ENCODE data around the gene NRCAM.

The NRCAM gene

DNA sequence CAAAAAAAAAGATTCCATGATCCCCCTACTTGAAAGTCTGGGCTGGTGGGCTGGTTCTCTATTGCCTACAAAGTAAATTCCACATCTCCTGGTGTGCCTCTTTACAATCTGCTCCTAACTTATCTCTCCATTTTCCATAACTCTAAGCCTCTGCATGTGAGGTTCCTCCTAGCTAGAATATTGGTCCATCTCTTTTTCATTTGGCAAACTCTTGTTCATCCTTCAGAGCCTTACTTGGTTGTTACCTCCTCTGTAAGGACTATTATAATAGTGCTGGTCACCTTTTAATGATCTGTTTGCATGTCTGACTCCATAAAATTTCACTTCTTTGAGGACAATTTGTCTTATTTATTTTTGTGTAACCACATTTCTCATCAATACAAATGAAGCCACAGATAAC lies 1.6 kb upstream of the NRCAM start:
- DNase-seq, result no peak

DNA sequence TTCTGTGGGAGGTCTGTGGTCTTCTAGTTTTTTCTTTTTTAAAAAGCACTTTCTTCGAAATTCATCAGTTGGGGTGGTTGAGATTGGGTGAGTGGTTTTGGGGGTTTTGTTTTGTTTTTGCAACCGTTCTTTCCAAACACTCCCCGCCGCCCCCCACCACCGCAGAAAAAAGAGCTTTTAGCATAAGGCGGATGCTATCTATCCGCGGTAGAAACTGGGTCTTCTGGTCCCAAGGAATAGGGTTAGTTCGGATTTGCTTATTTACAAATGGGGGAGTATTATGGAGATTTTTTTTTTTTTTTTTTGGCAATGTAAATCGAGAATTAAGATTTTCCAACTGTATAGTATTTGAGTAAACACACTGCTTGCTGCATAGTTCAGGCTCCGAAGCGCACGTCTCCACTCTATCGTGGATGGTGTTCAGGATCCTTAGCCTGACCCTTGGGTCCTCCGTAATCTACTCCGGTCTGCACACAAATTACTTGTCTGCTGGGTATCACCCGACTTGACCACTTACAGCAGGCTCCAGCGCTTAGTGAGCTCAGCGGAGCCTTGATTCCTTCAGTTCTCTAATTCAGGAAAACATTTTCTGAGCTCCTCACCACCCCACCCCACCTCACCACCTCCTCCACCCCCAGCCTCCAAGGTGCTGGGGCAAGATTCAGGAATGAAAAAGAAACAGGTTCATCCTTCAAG lies 757 bp upstream of the NRCAM start:
- DNase-seq, result no peak

DNA sequence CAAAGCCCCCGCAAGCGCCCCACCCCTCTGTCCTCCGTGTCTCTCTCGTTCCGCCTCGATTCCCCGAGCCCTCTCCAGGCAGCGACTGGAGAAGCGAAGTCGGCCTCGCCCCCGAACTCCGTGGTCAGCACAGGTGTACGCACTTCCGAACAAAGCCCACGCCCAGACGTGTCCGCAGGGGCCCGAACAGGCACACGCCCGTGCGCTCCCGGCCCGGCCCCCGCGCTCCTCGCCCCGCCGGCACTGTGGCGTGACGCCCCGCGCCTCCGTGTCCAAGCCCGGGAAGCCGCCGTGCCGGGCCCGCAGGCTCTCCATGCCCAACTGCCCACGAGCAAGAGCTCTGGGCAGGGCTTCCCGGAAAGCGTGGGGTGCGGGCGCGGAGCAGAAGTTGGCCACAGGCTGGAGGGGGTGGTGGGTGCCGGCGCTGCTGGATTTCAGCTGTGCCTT lies 662 bp downstream of the NRCAM start:
- DNase-seq, result no peak

DNA sequence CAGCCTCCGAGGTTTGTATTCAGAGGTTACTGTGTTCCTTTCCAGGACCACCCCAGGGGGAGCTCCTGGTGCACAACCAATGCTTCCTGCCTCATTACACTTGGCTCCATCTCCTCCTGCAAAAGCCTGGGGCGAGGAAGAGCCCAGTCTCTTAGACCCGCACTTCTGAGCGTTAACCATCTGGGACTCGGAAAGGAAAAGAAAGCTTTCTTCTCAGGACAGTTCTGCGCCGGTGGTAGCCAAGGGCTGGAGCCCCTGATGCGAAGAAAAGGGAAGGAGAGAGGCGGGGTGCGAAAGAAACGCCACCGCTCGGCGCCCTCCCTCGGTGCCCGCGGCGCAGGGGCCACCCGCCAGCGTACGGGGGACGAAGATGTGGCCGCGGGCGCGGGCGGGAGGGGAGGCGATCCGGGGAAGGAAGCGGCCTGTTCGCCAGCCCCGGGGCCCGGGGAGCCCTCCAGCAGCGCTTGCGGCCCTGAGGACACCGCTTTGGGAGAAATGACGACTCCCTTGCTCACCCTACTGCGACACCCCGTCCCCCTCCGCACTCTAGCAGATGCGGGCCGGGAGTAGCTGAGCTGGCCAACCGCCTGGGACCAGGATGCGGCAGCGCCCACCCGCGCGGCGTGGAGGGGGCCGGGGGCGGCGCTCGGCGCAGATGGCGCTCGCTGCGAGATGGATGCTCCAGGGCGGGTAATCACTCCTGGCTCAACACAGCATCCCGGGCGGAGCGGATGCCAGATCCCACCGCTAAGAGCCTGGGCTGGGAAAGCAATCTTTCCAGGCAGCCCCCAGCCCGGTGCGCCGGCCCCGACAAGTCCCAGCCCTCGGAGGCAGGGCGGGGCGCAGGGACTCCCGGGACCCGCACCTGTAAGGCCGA lies 1.3 kb downstream of the NRCAM start:
- no peak for DNase-seq

DNA sequence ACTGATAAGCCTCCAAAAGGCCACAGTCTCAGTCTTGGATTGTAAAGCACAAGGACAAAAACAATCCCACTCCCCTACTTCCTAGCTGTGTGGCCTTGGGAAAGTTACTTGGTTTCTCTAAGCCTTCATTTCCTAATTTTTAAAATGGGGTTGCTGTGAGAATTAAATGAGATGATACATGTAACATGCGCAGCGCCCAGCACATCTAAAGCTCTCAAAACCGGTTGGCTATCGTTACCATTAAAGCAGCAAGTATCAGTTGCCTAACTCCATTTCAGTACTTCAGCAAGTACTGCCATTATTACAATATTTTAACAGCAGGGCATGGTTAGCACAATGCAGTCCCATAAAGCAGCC lies 1.9 kb downstream of the NRCAM start:
- no peak for DNase-seq

DNA sequence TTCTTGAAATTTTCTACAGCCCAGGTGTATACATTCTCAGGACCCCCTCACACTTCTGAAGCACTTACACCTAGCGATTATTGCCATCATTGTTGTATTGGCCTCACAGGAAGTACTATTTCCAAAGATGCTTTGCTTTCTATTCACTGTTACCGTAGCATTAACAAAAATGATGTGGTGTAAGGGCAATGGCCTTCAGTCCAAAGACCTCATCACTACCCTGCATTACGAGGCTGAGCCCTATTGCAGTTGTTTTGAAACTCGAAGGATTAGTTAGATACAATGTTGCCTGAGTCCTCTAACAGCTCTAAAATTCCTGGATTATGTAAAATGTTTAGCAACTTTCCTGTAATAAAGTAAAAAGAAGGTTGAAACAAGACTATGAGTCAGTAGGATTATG lies 2.9 kb downstream of the NRCAM start:
- no peak for DNase-seq

DNA sequence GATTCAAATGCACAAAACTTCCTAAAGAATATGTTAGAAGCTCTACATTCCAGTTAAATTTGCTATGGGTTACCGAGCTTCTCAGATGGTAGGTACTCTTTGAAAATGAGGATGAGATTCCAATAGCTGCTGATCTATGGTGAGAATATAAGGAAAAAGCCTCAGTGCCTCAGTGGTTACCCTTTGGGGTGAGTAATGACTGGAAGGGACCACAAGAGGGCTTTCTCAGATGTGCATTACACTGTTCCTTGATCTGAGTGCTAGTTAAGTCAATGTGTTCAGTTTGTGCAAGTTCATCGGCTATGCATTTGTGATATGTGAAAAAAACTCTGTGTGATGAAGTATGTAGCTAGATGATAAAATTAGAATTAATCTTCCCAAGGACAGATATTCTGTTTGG lies 3.5 kb downstream of the NRCAM start:
- DNase-seq, result no peak

DNA sequence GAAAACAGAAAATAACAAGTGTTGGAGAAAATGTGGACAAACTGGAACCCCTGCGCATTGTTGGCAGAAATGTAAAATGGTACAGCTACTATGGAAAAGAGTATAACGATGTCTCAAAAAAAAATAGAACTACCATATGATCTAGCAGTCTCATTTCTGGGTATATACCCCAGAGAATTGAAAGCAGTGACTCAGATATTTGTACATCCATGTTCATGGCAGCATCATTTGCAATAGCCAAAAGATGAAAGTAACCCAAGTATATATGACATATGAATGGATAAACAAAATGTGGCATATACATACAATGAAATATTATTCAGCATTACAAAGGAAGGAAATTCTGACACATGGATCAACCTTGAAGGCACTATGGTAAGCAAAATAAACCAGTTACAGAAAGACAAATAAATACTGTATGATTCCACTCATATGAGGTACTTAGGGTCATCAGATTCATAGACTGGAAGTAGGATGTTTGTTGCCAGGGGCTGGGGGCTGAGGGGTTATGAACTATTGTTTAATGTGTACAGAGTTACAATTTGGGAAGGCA lies 4.9 kb downstream of the NRCAM start:
- no peak for DNase-seq

DNA sequence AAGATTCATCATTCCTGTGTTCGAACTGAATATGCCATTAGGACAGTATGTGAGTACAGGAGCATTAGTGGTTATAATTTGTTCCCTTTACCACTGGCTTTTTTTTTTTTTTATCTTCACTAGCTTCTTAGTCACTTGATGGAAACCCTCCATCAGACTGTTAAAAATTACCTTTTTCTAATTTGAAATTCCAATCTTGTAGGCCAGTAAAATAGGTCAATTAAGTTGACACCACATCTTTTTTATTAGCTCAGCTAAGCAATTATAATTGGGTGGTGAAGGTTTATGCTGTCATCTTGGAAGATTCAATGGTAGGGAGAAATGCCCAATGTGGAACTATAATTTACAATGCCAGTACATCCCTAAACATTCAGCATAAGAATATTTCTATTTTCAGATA lies 6.1 kb downstream of the NRCAM start:
- DNase-seq, result no peak

DNA sequence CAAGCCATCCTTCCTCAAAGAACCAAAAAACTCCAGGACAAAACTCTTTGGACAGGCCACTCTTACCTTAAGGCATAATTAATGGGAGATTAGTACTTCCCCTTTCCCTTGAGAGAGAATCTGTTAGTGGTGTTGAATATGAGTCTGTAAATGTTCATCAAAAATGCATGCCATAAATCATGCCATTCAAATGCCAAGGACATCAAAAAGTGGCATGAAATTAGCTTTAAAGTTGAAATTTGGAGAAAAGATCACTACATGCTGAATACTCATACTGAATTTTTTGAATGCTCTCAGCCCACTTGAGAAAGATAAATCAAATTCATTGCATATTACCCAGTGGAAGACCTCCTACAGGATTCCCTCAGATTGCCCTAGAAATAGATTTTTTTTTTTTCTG lies 6.7 kb downstream of the NRCAM start:
- no peak for DNase-seq

DNA sequence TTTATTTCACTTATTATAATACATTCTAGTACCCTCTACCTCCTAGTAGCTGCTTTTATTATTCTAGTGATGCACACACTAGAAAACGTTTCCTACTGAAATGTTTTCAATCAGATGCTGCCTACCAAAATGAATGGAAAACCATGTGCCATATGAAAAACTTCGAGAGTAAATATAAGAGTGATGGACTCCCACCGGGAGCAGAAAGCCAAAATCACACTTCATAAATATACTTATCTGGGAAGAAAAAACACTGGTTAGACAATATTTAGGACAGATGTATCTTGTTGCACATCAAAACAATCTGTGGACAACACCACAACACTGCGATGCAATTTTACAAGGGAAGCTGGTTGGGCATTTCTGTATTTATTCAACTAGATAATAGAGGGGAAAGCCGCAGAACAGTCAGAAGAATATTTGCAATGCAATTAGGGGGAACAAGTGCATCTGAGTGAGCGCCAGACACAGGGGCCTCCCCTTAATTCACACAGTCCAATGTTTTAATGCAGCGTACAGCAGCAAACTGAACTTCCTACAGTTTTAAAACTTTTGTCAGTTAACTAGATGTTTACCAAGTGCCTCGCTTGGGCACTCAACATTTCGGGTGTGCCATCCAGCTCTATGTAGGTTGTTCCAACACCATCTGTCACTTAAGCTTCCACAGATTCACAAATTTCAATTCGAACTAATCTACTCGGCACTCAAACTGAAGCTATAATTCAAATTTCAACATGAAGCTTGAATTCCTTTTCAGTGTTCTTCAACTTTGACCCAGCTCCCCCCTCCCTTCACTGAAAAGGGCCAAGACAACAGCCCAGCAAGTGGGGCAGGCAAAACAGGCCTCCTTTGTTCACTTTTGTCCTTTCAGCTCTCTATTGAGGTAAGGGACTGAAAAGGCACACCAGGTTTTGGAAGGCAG lies 7.4 kb downstream of the NRCAM start:
- DNase-seq, result no peak

DNA sequence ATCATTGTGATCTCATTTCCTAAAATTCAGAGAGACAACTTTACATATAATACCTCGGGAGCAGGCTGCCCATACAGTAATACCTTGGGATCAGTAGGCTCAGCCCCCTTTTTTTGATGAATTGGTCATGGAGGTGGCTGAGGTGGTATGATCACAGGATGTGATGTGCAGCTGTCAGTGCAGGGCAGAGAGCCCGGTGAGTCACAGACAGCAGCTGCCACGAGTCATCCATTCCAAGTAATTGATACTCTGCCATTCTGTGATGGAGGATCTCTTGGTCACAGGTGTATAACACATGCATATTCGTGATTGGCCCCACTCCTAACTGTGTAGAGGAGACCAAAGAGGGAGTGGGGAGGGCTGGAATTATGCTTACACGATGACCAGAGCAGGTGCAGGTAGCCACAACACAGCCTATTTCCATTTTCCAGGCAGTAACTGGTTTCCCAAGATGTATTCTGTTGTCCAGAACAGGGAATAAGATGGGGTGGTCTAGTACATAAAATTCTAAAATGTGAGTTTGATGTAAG lies 14.1 kb downstream of the NRCAM start:
- no peak for DNase-seq

DNA sequence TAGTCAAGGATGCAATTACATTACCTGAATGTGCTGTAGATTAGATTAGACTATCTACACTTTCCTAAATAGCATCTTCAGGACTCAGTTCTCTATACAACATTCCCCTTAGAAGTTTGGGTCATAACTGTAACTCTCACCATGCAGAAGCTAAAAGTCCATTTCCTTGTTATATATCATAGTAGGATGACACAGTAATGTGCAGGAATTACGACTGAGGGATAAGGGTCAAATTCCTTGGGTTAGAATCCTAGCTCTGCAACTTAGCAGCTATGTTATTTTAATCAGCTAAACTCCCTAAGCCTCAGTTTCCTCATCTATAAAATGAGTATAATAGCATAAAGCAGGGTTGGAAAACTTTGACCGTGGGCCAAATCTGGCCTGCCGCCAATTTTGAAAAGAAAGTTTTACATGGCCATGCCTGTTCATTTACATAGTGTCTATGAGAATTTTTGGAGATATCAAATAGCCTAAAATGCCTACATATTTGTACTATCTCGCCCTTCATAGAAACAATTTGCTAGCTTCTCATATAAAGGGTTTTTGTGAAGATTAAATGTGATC lies 14.8 kb downstream of the NRCAM start:
- no peak for DNase-seq

DNA sequence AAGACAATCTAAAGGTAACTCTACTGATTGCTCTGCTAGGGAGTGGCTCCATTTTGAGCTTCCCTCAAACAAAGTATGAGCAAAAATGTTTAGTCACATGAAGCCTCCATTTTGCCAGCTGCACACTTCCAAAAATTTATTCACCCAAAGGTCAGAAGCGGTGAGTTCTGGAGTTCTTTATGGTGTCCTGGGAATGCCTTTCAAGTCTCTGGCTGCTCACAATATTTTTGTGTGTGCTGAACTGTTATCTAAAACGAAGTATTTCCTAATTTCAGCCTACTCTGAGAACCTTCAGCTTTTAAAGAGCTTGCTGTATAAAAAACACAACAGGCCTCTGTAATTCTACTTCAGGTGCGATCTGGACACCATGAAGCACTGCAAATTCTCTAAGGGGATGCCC lies 15.6 kb downstream of the NRCAM start:
- no peak for DNase-seq

DNA sequence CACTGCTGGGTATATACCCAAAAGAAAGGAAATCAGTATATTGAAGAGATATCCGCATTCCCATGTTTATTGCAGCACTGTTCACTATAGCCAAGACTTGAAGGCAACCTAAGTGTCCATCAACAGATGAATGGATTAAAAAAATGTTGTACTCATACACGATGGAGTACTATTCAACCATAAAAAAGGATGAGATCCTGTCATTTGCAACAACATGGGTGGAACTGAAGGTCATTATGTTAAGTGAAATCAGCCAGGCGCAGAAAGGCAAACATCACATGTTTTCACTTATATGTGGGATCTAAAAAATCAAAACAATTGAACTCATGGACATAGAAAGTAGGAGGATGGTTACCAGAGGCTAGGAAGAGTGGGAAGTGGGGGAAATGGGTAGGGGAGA lies 19.3 kb downstream of the NRCAM start:
- no peak for DNase-seq

DNA sequence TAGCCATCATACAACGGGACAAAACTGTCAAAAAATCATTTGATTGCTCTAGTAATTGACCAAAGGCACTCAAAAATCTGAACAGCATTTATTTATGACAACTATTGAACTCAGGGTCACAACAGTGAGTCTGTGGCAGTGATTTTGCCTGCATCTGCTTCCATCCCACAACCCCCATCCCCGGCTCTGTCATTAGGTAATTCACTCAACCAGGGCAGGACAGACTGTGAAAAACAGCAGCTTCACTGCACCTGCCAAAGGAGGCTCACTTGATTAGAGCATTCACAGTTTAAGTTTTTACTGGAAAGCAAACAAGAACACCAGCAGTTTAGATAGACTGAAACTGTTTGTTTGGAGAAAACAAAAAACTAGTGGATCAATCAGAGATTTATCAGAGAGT lies 22.2 kb downstream of the NRCAM start:
- no peak for DNase-seq

DNA sequence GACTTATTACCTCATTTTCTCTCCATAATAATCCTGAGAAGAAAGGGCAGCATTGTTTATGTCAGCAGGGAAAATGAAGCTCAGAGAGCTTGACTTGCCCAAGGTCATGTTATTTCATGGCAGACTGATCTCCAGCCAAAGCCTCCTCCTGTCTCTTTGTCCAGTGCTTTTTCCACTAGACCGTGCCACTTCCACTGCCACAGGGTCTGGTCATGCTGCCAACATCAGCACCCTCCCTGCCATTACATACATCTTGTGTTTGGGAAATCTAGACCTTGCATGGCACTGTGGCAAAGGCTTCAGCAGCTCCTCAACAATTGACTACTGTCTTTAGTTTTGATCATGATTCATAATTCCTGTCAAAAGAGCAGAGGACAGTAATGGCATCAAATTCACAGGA lies 25.1 kb downstream of the NRCAM start:
- DNase-seq, result no peak

DNA sequence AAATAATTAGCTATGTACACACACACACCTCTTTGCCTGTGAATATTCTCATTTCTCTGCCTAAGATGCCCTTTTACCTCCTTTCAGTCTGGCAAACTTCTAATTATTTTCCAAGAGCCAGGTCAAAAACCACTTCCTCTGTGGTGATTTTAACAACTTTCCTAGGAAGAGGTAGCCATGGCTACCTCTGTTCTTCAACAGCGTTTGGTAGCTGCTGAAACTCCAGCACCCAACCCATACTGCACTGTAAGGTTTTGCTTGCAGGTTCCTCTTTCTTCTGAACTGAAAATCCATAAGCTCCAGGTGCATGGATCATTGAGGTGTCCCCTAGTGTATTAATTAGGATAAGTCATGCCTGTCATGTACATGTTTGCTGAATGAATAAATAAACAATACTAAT lies 25.6 kb downstream of the NRCAM start:
- no peak for DNase-seq

DNA sequence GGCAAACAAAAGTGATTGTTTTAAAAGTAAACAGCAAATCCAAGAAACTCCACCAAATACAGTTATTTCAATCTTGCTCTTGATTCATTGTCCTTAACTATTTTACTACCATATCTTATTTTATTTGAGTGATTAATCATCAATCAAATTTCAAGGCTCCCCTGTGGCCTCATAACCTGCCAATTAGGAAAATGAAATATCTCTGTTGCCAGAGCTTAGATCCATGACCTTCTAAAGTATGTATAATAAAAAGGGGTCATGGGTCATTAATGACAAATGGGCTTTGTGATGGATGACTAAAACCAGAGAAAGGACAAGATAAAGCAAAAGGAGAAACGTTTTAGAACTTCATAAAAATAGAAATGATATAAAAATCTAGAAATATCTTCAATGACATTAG lies 28.5 kb downstream of the NRCAM start:
- no peak for DNase-seq

DNA sequence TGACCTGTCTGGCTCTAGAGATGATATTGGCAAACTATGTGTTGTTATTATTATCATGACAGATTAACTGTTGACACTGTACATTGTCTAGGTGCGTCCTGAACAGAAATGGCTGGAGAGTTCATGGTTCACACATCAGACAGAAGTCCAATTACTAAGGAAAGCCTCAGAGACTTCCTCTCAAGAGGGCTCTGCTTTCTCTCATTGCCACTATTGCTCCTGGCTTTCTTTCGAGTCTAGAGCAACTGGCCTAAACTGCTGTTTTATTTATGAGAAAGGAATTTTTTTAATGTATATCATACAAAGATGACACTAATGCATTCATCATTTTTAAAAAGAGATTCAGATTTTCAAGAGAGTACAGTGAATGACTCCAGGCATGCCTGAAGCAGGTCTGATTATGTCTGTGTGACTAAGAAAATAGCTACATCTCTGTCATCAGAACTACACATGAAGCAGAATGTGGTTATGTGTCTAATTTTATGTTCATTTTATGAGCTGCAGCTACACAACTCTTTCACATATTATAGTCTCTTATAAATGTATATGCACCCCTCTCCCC lies 30.4 kb downstream of the NRCAM start:
- DNase-seq, result no peak

DNA sequence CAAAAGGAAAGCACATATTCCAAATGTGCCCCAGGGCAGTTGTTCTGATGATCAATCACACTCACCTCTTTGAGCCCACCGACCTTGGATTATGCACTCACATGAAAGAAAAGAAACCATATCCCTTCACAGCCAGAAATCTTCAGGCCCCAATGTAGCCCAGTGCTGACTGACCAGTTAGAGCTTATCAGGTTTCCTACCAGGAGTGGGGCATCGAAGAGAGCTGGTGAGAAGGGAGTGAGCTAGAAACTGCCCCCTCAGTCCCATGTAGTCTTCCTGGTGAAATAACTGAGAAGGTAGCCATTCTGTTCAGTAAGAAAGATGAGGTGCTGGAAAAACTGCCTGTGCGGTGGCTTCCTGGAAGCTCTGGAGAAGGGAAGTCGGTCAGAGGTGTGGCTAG lies 32.2 kb downstream of the NRCAM start:
- DNase-seq, result no peak

Measured in GOT3 (cell line).